Thoracic aorta (tissue), 2 donors: ENCODE measurements around the gene CTCF. TPM values are rescaled to one million over a fixed set of nuclear protein-coding genes. Genes with fewer than 3 reads are reported as not detected.

Experiments used
- ATAC-seq: fragments of 150-250 bp; one replicate; pipeline ENCODE4 v1.8.0; 2017; ENCODE audit warnings: low read depth; ENCODE audit not compliant: insufficient number of reproducible peaks, low FRiP score
- DNase-seq: peaks from one replicate; pipeline ENCODE4 v3.0.0-alpha.2; 2020; ENCODE audit warnings: low spot score
- H3K27ac ChIP-seq, 2 donors: fragments of 200-600 bp; sonication (generic); 1 replicate in 1 of 2; 2 replicates in 1 of 2; pipeline ENCODE4 v1.5.1; 2016; ENCODE audit warnings: mild to moderate bottlenecking in 2 of 2, moderate library complexity in 2 of 2
- H3K27me3 ChIP-seq: fragments of 200-600 bp; sonication (generic); replicated peaks from 2 replicates; pipeline ENCODE4 v1.6.0; 2016; ENCODE audit warnings: mild to moderate bottlenecking; ENCODE audit not compliant: insufficient read depth
- H3K36me3 ChIP-seq: fragments of 200-600 bp; sonication (generic); one replicate; pipeline ENCODE4 v1.5.1; 2016
- H3K4me1 ChIP-seq, 2 donors: fragments of 200-600 bp; sonication (generic); 1 replicate in 1 of 2; 2 replicates in 1 of 2; pipeline versions ENCODE4 v1.5.1 to v1.6.0; 2016; ENCODE audit warnings: low read depth in 2 of 2, mild to moderate bottlenecking in 1 of 2; ENCODE audit not compliant: control insufficient read depth in 1 of 2
- H3K4me3 ChIP-seq: fragments of 200-600 bp; sonication (generic); 2 replicates; pipeline ENCODE4 v1.5.1; 2016; ENCODE audit warnings: mild to moderate bottlenecking
- H3K9me3 ChIP-seq: fragments of 200-600 bp; sonication (generic); 2 replicates; pipeline ENCODE4 v1.5.1; 2016
- CTCF ChIP-seq: fragments of 200-600 bp; sonication (generic); IDR thresholded peaks from one replicate; pipeline ENCODE4 v1.5.1; 2019; ENCODE audit warnings: antibody characterized with exemption
- total RNA-seq, 2 donors: library from RNA; depleted of rRNA; stranded (reverse); fragments of >200 nt; gene quantifications; one replicate each; pipeline versions ENCODE4 v1.1.0 to v1.2.3, GENCODE V29; 2016

Gene CTCF
- total RNA-seq, 2 donors from 2014 or later = 23.0 to 26.7 TPM

DNA sequence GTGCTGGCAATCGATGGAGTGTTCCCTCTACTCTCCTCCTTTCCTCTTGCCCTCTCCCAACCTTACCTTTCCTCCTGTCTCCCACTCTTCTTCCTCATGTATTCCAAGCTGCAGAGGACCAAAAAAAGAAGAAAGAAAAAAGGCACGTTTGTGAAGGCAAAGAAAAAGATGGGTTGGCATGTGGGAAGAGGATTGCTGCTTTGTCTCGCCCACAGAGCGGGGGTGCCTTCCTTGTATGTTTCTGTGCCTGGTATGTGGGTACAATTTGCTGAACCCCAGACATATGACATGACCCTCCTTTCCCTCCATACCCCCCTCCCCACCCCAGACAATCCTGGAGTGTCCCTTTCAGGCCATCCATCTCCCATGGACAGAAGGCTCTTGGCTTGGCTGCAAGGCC lies 13.1 kb upstream of the CTCF start:
- Histone ChIP-seq H3K4me3 (no peak overlapping the region), H3K27ac (no peak overlapping the region)

GRCh38 chr16:67549936-67550335 lies 12.4 kb upstream of the CTCF start:
- DNase-seq (no peak), ATAC-seq (no peak)
- Histone ChIP-seq H3K36me3 (peaks cover 20% of the 10 kb centered on the region), H3K9me3 (no peaks in the 10 kb centered on the region), H3K4me3 (no peak overlapping the region), H3K27me3 (no peaks in the 10 kb centered on the region), H3K4me1 (peaks cover 0 to 9% of the 10 kb centered on the region in 2 donors), H3K27ac (no peak overlapping the region)
- no peak for TF ChIP-seq CTCF

More for the DNA sequence above, 13.1 kb upstream of the CTCF start:
- peaks cover 27% of the 10 kb centered on the region for H3K36me3 ChIP-seq
- no peaks in the 10 kb centered on the region for H3K27me3 ChIP-seq
- no peaks in the 10 kb centered on the region for H3K9me3 ChIP-seq
- DNase-seq (no peak), ATAC-seq (no peak)
- peaks cover 0 to 9% of the 10 kb centered on the region in 2 donors for H3K4me1 ChIP-seq
- no peak for TF ChIP-seq CTCF

- peaks cover 0 to 9% of the 10 kb centered on the region in 2 donors for H3K4me1 ChIP-seq
- ATAC-seq (no peak), DNase-seq (no peak)
- no peak for TF ChIP-seq CTCF
- H3K36me3 ChIP-seq = peaks cover 8% of the 10 kb centered on the region
- H3K4me3 ChIP-seq = no peak overlapping the region
- no peak overlapping the region for H3K27ac ChIP-seq
- H3K9me3 ChIP-seq = no peaks in the 10 kb centered on the region
- H3K27me3 ChIP-seq = no peaks in the 10 kb centered on the region
These were observed 11.2 kb upstream of the CTCF start for GRCh38 chr16:67551091-67551490.

DNA sequence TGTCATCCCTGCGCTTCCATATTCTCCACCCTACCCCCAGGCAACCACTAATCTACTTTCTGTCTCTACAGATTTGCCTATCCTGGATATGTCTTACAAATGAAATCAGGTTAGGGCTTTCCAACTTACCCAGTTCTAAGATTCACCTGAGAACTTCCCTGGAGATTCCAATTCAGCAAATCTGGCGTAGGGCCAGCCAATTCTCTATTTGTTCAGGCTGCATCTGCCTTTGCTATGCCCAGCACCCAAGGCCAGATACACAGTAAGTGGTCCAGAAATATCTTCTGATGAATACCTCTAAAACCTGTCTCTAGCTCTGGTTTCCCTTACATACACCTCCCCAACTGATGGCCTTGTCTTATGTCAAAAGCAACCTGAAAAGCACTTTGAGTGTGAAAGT lies 10.4 kb upstream of the CTCF start:
- TF ChIP-seq CTCF = no peak
- Histone ChIP-seq H3K36me3 (peaks cover 8% of the 10 kb centered on the region), H3K27ac (no peak overlapping the region), H3K4me1 (peaks cover 0 to 1% of the 10 kb centered on the region in 2 donors), H3K9me3 (no peaks in the 10 kb centered on the region), H3K4me3 (no peak overlapping the region), H3K27me3 (no peaks in the 10 kb centered on the region)
- DNase-seq (no peak), ATAC-seq (no peak)

- peaks cover 4% of the 10 kb centered on the region for H3K36me3 ChIP-seq
- H3K4me1 ChIP-seq = no peaks in the 10 kb centered on the region
- ATAC-seq (no peak), DNase-seq (no peak)
- no peaks in the 10 kb centered on the region for H3K9me3 ChIP-seq
- no peak overlapping the region for H3K27ac ChIP-seq
- TF ChIP-seq CTCF = no peak
- H3K4me3 ChIP-seq = no peak overlapping the region
- H3K27me3 ChIP-seq = no peaks in the 10 kb centered on the region
These were observed 9.8 kb upstream of the CTCF start for GRCh38 chr16:67552476-67552875.
